GM18858 (cell line): ENCODE results near the gene UMPS.

Experiments
- ATAC-seq: cut with Tn5 transposase; IDR thresholded peaks from one replicate; pipeline ENCODE4 v1.9.1; 2021; ENCODE audit not compliant: unreplicated experiment

UMPS gene

DNA sequence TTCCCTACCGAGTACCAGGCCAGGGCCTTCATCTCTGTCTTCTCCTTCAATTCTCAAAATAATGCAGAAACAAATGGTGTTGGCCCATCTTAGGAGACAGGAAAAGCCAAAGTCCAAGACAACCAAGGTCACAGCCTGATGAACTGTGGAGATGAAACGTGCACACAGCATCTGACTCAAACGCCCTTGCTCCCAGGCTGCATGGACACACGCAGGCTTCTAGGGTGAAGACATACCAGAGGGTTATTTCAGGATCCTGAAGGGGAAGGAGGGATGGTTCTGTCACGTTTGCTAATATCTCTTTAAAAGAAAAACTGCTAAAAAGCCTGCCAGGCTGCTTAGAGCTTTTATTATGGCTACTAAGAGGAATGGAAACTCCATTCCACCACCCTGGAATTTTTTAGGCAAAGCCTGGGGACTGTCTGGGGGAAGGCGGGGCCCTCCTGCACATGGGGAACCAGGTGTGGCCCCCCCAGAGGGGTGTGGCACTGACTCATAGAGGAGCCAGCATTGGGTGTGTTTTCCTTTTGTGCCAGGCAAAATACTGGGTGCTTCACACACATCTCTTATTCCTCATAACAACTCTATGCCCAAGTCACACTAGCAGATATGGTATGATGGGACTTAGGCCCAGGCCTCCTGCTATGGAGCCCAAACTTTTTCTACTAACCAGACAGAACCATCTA, 62.9 kb downstream of the UMPS start:
- no peak for ATAC-seq

DNA sequence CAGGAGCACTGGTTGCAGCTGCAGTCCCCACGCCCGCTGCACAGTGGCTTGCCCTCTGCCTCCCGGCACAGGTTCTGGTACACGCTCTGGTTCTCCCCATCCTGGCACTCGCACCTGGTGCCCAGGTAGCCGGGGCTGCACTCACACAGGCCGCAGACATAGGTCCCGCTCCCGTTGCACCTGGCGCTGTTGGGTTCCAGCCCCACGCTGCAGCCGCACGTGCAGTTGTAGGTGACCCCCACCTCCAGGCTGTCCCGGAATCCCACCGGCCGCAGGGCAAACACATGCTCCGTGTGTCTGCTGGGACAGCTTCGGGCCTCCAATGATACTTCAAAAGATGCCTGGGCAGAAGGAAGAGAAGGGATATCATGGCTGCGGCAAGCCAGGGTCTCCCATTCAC, 66.2 kb downstream of the UMPS start:
- no peak for ATAC-seq

DNA sequence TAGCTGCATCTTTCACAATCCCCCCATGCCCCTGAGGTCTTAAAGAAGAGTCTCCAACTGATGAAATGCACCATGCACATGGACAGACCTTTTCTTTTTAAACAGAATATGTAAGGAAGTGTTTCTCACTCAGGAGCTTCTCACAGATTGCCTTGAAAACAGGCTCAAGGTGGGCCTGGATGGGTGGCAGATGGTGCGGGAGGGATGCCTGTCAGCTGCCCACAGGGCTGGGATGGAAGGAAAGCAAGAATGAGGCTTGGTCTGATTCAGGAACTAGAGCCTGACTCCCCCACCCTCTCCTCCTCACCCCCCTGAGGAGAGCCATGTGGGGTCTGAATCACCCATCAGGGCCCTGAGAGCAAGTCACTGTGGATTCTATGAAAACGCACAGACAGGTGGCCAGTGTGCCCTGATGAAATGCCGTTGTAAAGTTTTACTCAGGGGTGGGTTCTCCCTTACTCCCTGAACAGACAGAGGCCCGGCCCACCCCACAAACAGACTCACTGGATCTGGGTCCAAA, 67.2 kb downstream of the UMPS start:
- no peak for ATAC-seq
